GM12892 (cell line): Measurements from ENCODE around the gene PPP1R9A.

ENCODE experiments used
- POLR2A ChIP-seq: IDR thresholded peaks from 2 replicates; pipeline ENCODE4 v1.6.1; 2011; ENCODE audit warnings: low read depth, low read length, control low read depth
- POLR2AphosphoS5 ChIP-seq: IDR thresholded peaks from 2 replicates; pipeline ENCODE4 v1.6.1; 2011; ENCODE audit warnings: low read depth, low read length, control low read depth
- TAF1 ChIP-seq: IDR thresholded peaks from 2 replicates; pipeline ENCODE4 v1.6.1; 2011; ENCODE audit warnings: low read depth, mild to moderate bottlenecking, control low read depth, low read length, borderline replicate concordance

DNA sequence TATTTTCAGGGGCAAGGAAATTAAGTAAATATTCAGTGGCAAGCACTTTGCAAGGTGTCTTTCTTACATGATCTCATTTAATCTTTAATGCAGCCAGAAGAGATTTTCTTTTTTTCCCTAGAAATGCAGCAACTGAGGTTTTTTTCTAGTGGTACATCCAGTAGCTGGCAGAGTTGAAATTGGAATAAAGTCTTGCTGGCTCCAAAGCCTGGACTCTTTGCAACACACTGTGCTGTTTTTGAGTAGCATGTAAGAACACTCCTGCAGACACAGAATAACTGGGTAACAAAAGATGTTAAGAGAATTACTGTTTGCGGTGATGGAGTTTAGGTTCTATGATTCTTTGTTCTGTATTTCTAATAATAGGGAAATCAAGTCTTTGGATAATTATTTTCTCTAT is 293.3 kb downstream of the PPP1R9A start:
- no peak for TF ChIP-seq POLR2AphosphoS5
- TF ChIP-seq TAF1 = no peak
- TF ChIP-seq POLR2A = no peak
